HUES6 (cell line): ENCODE results near the gene ADGRB2.

ENCODE experiments used
- H3K27ac ChIP-seq: 2 replicates; pipeline ENCODE4 v1.7.0; 2013; ENCODE audit warnings: low read depth, mild to moderate bottlenecking, low read length, inconsistent platforms
- H3K27me3 ChIP-seq: 2 replicates; pipeline ENCODE4 v1.6.1; 2013; ENCODE audit warnings: low read length; ENCODE audit not compliant: control insufficient read depth, insufficient read depth
- H3K36me3 ChIP-seq: 2 replicates; pipeline ENCODE4 v1.6.1; 2013; ENCODE audit warnings: low read length; ENCODE audit not compliant: control insufficient read depth, insufficient read depth
- H3K4me1 ChIP-seq: 2 replicates; pipeline ENCODE4 v1.6.1; 2013; ENCODE audit warnings: low read length; ENCODE audit not compliant: control insufficient read depth, insufficient read depth
- H3K4me3 ChIP-seq: 2 replicates; pipeline ENCODE4 v1.5.1; 2013; ENCODE audit warnings: low read depth, low read length
- H3K9ac ChIP-seq: one replicate; pipeline ENCODE4 v1.6.1; 2013; ENCODE audit warnings: mild to moderate bottlenecking, low read length
- H3K9me3 ChIP-seq: 2 replicates; pipeline ENCODE4 v1.6.1; 2013; ENCODE audit warnings: low read depth, low read length; ENCODE audit not compliant: control insufficient read depth, insufficient read depth

The ADGRB2 gene

DNA sequence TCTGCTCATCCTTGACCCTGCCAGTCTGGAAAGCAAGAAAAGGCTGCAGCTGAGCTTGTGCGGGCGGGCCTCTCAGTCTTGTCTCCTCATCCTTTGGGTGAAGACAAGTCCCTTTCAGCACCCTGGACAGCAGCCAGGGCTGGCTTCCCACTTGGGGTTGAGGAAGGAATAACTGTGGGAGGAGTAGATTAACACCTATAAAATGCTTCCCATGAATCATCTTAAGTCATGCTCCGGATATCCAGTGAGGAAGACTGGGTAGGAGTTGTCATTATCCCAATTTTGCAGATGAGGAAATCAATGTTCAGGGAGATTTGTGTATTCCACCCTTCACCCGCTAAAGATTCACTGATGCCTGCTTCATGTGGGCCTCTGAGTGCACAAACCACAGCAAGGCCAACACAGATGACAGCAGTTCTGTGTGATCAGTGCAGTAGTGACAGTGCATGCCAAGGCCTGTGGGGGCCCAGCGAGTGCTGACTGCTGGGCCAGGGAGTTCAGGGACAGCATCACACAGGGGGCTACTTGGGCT is 40.2 kb downstream of the ADGRB2 start:
- Histone ChIP-seq H3K9me3 (no peaks in the 10 kb centered on the region), H3K9ac (no peak overlapping the region)

DNA sequence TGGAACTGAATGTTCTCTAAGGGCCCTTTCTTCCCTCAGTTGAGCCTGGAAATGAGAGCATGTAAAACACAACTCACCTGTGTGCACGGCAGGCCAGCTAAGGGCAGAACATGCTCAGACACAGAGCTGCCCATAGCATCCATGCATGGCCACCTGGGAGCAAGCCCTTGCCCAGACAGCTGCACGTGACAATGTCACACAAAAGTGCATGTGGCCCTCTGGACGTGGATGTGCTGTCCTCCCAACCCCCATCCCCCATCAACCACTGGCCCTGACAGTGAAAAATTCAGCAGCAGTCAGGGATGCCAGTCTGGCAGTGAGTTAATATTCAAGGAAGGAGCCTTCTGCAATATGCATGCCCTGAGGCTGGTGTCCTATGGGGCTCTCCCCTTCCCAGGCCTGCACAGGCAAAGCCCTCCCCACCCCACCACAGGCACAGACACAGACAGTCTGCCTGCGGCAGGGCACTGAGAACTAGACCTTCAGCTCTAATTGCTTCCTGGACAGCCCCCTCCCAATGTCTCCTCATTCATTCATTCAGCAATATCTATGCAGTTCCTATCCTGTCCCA is 45.7 kb downstream of the ADGRB2 start:
- no peak overlapping the region for H3K9ac ChIP-seq

More for the DNA sequence above, 40.2 kb downstream of the ADGRB2 start:
- Histone ChIP-seq H3K4me1 (peaks cover 7% of the 10 kb centered on the region; the same call in 1 of the 2 replicates), H3K36me3 (no peaks in the 10 kb centered on the region), H3K4me3 (no peak overlapping the region), H3K27ac (no peak overlapping the region), H3K27me3 (no peaks in the 10 kb centered on the region)

DNA sequence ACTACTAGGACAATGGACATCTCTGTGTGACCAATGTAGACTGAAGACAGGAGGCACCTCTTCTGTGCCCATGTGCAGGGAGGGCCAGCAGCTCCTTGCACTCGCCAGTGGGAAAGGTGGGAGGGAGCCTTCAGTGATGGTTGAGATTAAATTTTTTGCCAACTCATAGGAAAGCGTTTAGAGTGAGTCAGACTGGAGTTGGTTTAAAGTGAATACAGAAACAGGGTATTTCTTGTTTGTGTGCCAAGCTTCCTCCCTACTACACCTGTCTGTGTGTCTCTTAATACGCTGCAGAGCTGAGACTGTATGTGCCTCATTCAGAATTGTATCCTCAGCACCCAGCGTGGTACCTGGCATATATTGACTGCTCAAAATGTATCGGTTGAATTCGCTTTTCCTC is 46.8 kb downstream of the ADGRB2 start:
- H3K27ac ChIP-seq: no peak overlapping the region
- H3K4me3 ChIP-seq: no peak overlapping the region
- peaks cover 30% of the 10 kb centered on the region for H3K4me1 ChIP-seq
- no peak overlapping the region for H3K9ac ChIP-seq
- H3K27me3 ChIP-seq: peaks cover 8% of the 10 kb centered on the region; the same call in 1 of the 2 replicates
- H3K36me3 ChIP-seq: no peaks in the 10 kb centered on the region
- no peaks in the 10 kb centered on the region for H3K9me3 ChIP-seq

More for the DNA sequence above, 45.7 kb downstream of the ADGRB2 start:
- peaks cover 8% of the 10 kb centered on the region; the same call in 1 of the 2 replicates for H3K27me3 ChIP-seq
- no peaks in the 10 kb centered on the region for H3K9me3 ChIP-seq
- H3K4me3 ChIP-seq: no peak overlapping the region
- no peaks in the 10 kb centered on the region for H3K36me3 ChIP-seq
- H3K27ac ChIP-seq: no peak overlapping the region
- peaks cover 19% of the 10 kb centered on the region for H3K4me1 ChIP-seq

DNA sequence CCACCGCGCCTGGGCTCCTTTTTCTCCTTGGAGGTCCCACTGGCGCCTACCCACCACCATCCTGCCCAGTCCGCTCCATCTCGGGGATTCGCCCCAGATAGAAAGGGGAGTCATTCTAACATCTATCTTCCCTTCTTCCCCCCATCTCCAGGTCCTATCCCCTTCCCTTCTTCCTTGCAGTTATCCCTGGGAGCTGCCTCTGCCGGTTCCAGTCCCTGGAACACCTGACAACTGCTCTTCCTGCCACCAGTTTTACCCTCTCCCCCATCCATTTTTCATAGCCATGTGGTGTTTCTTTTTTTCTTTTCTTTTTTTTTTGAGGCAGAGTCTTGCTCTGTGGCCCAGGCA is 48.3 kb downstream of the ADGRB2 start:
- Histone ChIP-seq H3K9me3 (no peaks in the 10 kb centered on the region), H3K27ac (no peak overlapping the region), H3K9ac (peak overlapping the region; percentile 45), H3K27me3 (peaks cover 8% of the 10 kb centered on the region; the same call in 1 of the 2 replicates), H3K36me3 (no peaks in the 10 kb centered on the region), H3K4me3 (peak overlapping the region; percentile 67), H3K4me1 (peaks cover 34% of the 10 kb centered on the region)

DNA sequence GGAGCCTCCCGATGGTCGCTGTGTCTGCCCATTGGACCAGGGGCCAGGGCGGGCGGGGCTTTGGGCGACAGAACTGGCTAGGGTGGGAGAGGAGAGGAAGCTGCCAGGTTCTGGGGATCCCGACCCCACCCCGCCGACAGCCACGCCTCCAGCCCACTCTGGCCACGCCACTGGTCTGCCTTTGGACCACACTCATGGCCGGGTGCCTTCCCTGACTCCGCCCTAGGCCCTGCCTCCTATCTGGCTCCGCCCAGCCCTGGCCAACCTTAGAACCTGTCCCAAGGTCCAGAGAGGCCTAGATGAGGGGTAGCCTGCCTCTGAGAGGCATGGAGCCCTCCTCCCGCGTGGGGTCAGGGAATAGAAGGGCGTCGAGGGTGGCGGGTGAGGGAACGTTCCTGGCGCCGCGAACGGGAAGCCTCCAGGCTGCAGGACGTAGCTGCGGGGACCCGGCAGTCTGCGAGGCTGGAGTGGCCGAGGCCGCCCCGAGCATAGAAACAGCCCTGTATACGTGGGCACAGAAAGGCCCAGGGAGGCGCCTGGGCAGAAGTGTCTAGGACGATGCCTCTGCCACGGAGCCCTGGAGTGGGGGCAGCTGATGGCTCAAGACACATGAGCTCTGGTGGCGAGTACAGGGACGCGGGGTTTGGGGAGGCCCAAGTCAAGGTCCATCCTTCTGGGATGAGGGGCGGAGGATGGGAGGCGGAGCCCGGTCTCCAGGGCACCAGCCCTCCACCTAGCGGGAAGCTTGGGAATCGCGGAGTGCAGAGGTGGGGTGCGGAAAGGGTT is 48.9 kb downstream of the ADGRB2 start:
- Histone ChIP-seq H3K9ac (peak overlapping the region; percentile 63), H3K36me3 (no peaks in the 10 kb centered on the region), H3K9me3 (no peaks in the 10 kb centered on the region), H3K4me3 (peak overlapping the region; percentile 67), H3K4me1 (peaks cover 34% of the 10 kb centered on the region), H3K27me3 (peaks cover 8% of the 10 kb centered on the region; the same call in 1 of the 2 replicates), H3K27ac (no peak overlapping the region)

DNA sequence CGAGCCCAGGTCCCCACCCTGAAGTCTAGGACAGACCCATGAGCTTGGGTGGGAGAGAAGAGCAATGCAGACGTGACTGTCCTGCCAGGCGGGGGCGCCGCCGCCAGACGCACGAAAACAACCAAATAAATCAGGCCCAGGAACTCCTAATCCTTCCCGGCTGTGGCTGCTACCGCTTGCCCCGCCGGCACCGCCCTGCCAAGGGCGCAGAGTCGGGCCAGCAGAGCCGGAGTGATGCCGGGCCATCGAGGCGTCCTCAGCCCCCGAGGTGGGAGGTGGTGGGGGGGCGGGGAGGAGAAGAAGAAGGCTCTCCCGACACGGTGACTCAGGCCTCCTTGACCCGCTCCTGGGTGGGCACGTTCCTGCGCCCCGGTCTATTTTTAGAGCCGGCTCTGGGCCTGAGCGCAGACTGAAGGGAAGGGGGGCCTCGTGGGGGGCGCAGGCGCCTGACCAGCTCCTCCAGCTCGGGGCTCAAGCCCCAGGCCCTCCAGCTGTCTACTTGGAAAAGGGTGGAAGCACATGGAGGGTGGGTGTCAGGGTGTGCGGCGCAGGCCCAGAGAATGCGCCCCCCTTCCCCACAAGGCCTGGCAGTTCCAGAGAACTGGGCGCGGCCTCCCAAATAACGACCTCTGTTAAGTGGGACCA is 49.6 kb downstream of the ADGRB2 start:
- H3K27ac ChIP-seq: no peak overlapping the region
- H3K9ac ChIP-seq: peak overlapping the region; percentile 63
- peaks cover 8% of the 10 kb centered on the region; the same call in 1 of the 2 replicates for H3K27me3 ChIP-seq
- H3K4me3 ChIP-seq: peak overlapping the region; percentile 67
- H3K4me1 ChIP-seq: peaks cover 34% of the 10 kb centered on the region
- no peaks in the 10 kb centered on the region for H3K36me3 ChIP-seq
- H3K9me3 ChIP-seq: no peaks in the 10 kb centered on the region

DNA sequence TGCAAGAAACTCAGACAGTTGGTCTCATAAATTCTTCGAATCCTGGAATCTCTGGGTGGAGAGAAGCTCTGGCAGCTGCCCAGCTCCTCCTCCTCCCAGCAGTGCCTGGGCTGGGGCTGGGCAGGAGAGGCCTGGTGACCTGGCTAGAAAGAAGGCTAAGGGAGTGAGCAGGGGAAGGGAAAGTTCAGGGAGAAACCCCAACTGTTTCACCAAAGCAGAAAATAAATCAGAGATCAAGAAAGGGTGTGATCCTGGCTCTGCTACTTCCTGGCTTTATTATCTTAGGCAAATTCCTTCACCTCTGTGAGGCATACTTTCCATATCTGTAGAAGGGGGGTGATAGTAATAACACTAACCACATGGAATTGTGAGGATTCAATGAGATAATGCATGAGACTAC is 51.5 kb downstream of the ADGRB2 start:
- H3K9me3 ChIP-seq: no peaks in the 10 kb centered on the region
- no peak overlapping the region for H3K27ac ChIP-seq
- H3K27me3 ChIP-seq: peaks cover 8% of the 10 kb centered on the region; the same call in 1 of the 2 replicates
- no peaks in the 10 kb centered on the region for H3K36me3 ChIP-seq
- H3K9ac ChIP-seq: no peak overlapping the region
- H3K4me3 ChIP-seq: no peak overlapping the region
- H3K4me1 ChIP-seq: peaks cover 34% of the 10 kb centered on the region

DNA sequence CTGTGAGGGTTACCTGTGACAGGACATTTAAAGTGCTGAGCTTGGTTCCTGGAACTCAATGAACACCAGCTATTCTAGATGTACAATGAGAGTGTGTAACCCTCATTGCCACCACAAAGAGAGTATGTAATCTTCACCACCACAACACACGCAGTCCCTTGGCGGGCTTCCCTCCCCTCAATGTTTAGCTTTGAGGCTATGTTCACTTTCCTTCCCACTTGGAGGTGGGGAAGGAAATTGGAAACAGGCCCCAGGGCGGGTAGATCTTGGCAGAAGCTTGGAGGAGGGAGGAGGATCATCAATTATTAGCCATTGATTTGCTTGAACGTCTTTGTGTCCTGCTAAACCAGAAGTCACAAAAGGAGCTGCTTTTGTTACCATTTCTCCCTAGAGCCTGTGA is 52.1 kb downstream of the ADGRB2 start:
- Histone ChIP-seq H3K27ac (no peak overlapping the region), H3K36me3 (no peaks in the 10 kb centered on the region), H3K4me1 (peaks cover 34% of the 10 kb centered on the region), H3K4me3 (no peak overlapping the region), H3K9ac (no peak overlapping the region), H3K27me3 (peaks cover 7% of the 10 kb centered on the region; the same call in 1 of the 2 replicates), H3K9me3 (no peaks in the 10 kb centered on the region)

DNA sequence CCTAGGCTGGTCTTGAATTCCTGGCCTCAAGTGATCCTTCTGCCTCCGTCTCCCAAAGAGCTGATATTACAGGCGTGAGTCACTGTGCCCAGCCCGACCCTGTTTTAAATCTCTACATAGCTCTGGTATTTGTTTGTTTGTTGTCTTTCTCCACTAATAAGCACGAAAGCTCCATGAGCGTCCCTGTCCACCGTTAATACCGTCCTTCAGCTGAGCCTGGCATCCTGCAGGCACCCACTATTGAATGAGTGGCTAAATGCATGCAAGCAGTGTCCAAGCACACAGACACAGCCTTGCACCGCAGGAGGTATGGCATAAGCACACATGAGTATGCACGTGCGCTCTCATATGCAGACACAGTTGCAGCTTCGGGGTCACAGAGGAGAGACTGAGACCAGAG is 55.8 kb downstream of the ADGRB2 start:
- Histone ChIP-seq H3K4me1 (peaks cover 40% of the 10 kb centered on the region), H3K4me3 (no peak overlapping the region), H3K27me3 (no peaks in the 10 kb centered on the region), H3K9ac (no peak overlapping the region), H3K36me3 (no peaks in the 10 kb centered on the region), H3K27ac (no peak overlapping the region), H3K9me3 (no peaks in the 10 kb centered on the region)

DNA sequence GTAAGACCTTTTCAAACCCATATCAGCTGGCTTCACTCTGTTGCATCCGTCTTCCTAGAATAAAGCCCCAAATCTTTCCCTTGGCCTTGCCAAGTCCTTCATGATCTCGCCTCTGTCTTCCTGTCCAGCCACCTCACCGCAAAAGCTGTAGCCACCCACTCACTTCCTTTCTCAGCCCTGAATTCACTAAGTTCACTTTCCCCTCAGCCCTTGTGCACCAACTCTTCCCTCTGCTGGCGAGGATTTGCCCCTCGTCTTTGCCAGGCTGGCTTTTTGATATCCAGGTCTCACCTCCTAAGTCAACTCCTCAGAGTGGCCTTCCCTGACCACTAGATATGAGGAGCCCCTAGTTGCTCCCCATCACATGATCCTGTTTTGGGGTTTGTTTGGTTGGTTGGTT is 56.4 kb downstream of the ADGRB2 start:
- H3K9ac ChIP-seq: no peak overlapping the region
- no peaks in the 10 kb centered on the region for H3K36me3 ChIP-seq
- H3K4me3 ChIP-seq: no peak overlapping the region
- no peaks in the 10 kb centered on the region for H3K9me3 ChIP-seq
- H3K27me3 ChIP-seq: no peaks in the 10 kb centered on the region
- no peak overlapping the region for H3K27ac ChIP-seq
- H3K4me1 ChIP-seq: peaks cover 34% of the 10 kb centered on the region
